Osteocyte (in vitro differentiated cells): ENCODE data around the gene APC2. TPM values are rescaled to one million over a fixed set of nuclear protein-coding genes. Genes with fewer than 3 reads are reported as not detected.

Experiments
- DNase-seq: peaks from one replicate; pipeline ENCODE4 v3.0.0; 2021; ENCODE audit warnings: mixed read lengths; ENCODE audit not compliant: unreplicated experiment; ENCODE audit errors: extremely low spot score
- H3K27ac Mint-ChIP-seq: one replicate; pipeline ENCODE4 v1.8.0; 2021; ENCODE audit warnings: mild to moderate bottlenecking, mixed read lengths; ENCODE audit not compliant: unreplicated experiment
- H3K27me3 Mint-ChIP-seq: one replicate; pipeline ENCODE4 v1.8.0; 2021; ENCODE audit warnings: mixed read lengths; ENCODE audit not compliant: unreplicated experiment
- H3K36me3 Mint-ChIP-seq: one replicate; pipeline ENCODE4 v1.8.0; 2021; ENCODE audit warnings: mixed read lengths; ENCODE audit not compliant: unreplicated experiment
- H3K4me1 Mint-ChIP-seq: one replicate; pipeline ENCODE4 v1.8.0; 2021; ENCODE audit warnings: mixed read lengths; ENCODE audit not compliant: unreplicated experiment
- H3K4me3 Mint-ChIP-seq: one replicate; pipeline ENCODE4 v1.8.0; 2021; ENCODE audit warnings: mild to moderate bottlenecking, moderate library complexity, mixed read lengths; ENCODE audit not compliant: unreplicated experiment
- H3K9me3 Mint-ChIP-seq: one replicate; pipeline ENCODE4 v1.8.0; 2021; ENCODE audit warnings: mixed read lengths; ENCODE audit not compliant: unreplicated experiment
- total RNA-seq: library from RNA; stranded (reverse); gene quantifications from 2 replicates; pipeline ENCODE4 v1.2.1, GENCODE V29; 2021
- TF ChIP-seq, protein P1 (sequence below): fragments of 200-600 bp; sonication (generic); IDR thresholded peaks from 2 replicates; pipeline ENCODE4 v1.5.0; 2021; ENCODE audit warnings: antibody characterized with exemption, mild to moderate bottlenecking, moderate library complexity

APC2 gene
- total RNA-seq, 1 donor from 2014 or later, result 1.2 TPM

DNA sequence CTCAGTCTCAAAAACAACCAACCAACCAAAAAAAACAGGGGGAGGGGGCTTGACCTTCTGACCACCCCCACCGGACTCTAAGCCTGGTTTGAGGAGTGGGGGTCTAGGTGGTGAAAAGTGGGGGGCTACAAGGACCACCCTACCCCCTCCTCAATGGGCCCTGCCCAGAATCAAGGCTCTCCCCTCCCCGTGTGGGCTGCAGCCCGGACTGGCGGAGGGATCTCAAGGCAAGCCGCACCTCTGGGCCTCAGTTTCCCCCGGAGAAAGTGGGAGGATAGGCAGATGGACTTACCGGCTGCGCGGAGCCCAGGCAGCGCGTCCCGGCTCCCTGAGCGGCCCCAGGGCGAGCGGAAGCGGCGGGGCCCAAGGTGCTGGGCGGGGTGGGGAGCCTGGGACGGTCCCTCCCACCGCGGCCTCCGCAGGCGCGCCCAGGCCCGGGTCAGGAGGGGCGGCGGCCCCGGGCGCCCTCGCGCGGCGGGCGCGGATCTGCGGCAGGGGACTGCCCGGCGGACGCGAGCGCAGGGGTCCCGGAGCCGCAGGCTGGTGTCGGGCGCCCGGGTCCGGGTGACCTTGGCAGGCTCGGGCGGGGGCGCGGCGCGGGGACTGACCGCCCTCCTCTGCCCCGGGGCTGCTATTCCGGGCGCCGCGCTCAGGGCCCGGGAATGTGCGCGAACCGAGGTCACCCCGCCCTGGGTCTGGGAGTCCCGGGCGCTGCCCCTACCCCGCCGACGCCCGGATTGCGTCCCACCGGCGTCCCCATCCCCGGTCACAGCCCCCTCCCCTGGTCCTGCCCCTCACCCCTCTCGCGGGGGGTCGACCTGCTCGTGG is 63.0 kb downstream of the APC2 start, which contains the start of gene ADAMTSL5:
ADAMTSL5 (minus strand) TSS at position 349 of the 828 bp plus-strand sequence. CDS start 2,076 bp downstream, outside the sequence.
- DNase-seq, result peak; percentile 86
- H3K27ac Mint-ChIP-seq, result no peak within 1 kb of the TSS
- no peaks in the 10 kb centered on the region for H3K9me3 Mint-ChIP-seq
- H3K36me3 Mint-ChIP-seq, result no peaks in the 10 kb centered on the region
- H3K4me1 Mint-ChIP-seq, result peaks cover 16% of the 10 kb centered on the region
- H3K4me3 Mint-ChIP-seq, result peak within 1 kb of the TSS; percentile 61
- TF ChIP-seq, protein P1, sequence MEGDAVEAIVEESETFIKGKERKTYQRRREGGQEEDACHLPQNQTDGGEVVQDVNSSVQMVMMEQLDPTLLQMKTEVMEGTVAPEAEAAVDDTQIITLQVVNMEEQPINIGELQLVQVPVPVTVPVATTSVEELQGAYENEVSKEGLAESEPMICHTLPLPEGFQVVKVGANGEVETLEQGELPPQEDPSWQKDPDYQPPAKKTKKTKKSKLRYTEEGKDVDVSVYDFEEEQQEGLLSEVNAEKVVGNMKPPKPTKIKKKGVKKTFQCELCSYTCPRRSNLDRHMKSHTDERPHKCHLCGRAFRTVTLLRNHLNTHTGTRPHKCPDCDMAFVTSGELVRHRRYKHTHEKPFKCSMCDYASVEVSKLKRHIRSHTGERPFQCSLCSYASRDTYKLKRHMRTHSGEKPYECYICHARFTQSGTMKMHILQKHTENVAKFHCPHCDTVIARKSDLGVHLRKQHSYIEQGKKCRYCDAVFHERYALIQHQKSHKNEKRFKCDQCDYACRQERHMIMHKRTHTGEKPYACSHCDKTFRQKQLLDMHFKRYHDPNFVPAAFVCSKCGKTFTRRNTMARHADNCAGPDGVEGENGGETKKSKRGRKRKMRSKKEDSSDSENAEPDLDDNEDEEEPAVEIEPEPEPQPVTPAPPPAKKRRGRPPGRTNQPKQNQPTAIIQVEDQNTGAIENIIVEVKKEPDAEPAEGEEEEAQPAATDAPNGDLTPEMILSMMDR, result peak; percentile 18
- H3K27me3 Mint-ChIP-seq, result peaks cover 3% of the 10 kb centered on the region

- Mint-ChIP-seq H3K4me1 (peaks cover 14% of the 10 kb centered on the region), H3K9me3 (no peaks in the 10 kb centered on the region), H3K4me3 (peak overlapping the region; percentile 6), H3K27ac (no peak overlapping the region), H3K27me3 (peaks cover 3% of the 10 kb centered on the region), H3K36me3 (no peaks in the 10 kb centered on the region)
- peak; percentile 84 for DNase-seq
- TF ChIP-seq, protein P1, result peak; percentile 68
Measured at GRCh38 chr19:1513499-1514294, 63.8 kb downstream of the APC2 start.

DNA sequence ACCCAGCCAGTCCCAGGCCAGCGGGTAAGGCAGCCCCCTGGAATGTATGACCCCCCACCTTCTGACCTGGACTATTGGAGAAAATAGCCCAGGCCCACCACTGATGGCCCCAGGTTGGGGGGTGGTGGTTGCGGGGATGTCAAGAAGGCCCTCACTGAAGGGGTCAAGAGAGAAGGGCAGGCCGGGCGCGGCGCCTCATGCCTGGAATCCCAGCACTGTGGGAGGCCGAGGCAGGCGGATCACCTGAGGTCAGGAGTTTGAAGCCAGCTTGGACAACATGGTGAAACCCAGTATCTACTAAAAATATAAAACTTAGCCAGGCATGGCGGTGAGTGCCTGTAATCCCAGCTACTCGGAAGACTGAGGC is 64.4 kb downstream of the APC2 start:
- no peak overlapping the region for H3K4me3 Mint-ChIP-seq
- no peak overlapping the region for H3K27ac Mint-ChIP-seq
- H3K4me1 Mint-ChIP-seq, result peaks cover 14% of the 10 kb centered on the region
- H3K27me3 Mint-ChIP-seq, result peaks cover 3% of the 10 kb centered on the region
- H3K9me3 Mint-ChIP-seq, result no peaks in the 10 kb centered on the region
- no peaks in the 10 kb centered on the region for H3K36me3 Mint-ChIP-seq
- DNase-seq, result peak; percentile 80
- TF ChIP-seq, protein P1, result no peak

GRCh38 chr19:1514986-1515721 is 65.2 kb downstream of the APC2 start:
- H3K4me1 Mint-ChIP-seq, result peaks cover 9% of the 10 kb centered on the region
- peaks cover 3% of the 10 kb centered on the region for H3K27me3 Mint-ChIP-seq
- H3K9me3 Mint-ChIP-seq, result no peaks in the 10 kb centered on the region
- H3K36me3 Mint-ChIP-seq, result no peaks in the 10 kb centered on the region
- TF ChIP-seq, protein P1, result no peak
- no peak overlapping the region for H3K27ac Mint-ChIP-seq
- no peak overlapping the region for H3K4me3 Mint-ChIP-seq
- DNase-seq, result peak; percentile 82
